WTC11 (cell line): ENCODE data around the gene DNAH9. TPM values are rescaled to one million over a fixed set of nuclear protein-coding genes. Genes with fewer than 3 reads are reported as not detected.

ENCODE experiments used
- ATAC-seq: fragments of 200-7000 bp; cut with Tn5 transposase; 2 replicates; pipeline ENCODE4 v1.10.0; 2021; ENCODE audit warnings: mild to moderate bottlenecking, moderate library complexity
- CTCF ChIA-PET: fragments of 300-600 bp; sonication (Branson Sonifier 250); formaldehyde crosslinking; loops from one replicate; lab custom pipeline; 2021; ENCODE audit warnings: antibody characterized with exemption; lab: Charles Lee
- POLR2A ChIA-PET: fragments of 350-600 bp; sonication (Branson Sonifier 250); formaldehyde crosslinking; loops from one replicate; lab custom pipeline; 2021; ENCODE audit warnings: antibody characterized with exemption; lab: Charles Lee
- DNase-seq: peaks from one replicate; pipeline ENCODE4 v3.0.0; 2021; ENCODE audit warnings: low spot score
- H3K27ac Mint-ChIP-seq: 2 replicates; pipeline ENCODE4 v1.8.0; 2021; ENCODE audit warnings: mixed read lengths
- H3K27me3 Mint-ChIP-seq: 2 replicates; pipeline ENCODE4 v1.8.0; 2021; ENCODE audit warnings: low read depth, mild to moderate bottlenecking, moderate library complexity, mixed read lengths
- H3K36me3 Mint-ChIP-seq: 2 replicates; pipeline ENCODE4 v1.8.0; 2021; ENCODE audit warnings: mixed read lengths
- H3K4me1 Mint-ChIP-seq: 2 replicates; pipeline ENCODE4 v1.8.0; 2022; ENCODE audit warnings: mixed read lengths
- H3K4me3 Mint-ChIP-seq: 2 replicates; pipeline ENCODE4 v1.8.0; 2021; ENCODE audit warnings: mild to moderate bottlenecking, moderate library complexity, mixed read lengths
- H3K9me3 Mint-ChIP-seq: 2 replicates; pipeline ENCODE4 v1.8.0; 2021; ENCODE audit warnings: mixed read lengths
- CREM ChIP-seq: sonication (generic); formaldehyde crosslinking; IDR thresholded peaks from 2 replicates; pipeline ENCODE4 v1.8.1; 2022; ENCODE audit warnings: mild to moderate bottlenecking, missing genetic modification reagents, moderate library complexity
- FOXJ3 ChIP-seq: sonication (generic); formaldehyde crosslinking; IDR thresholded peaks from 2 replicates; pipeline ENCODE4 v1.9.0; 2021; ENCODE audit warnings: missing genetic modification reagents, mild to moderate bottlenecking, borderline replicate concordance
- GABPB1 ChIP-seq: sonication (generic); formaldehyde crosslinking; IDR thresholded peaks from 2 replicates; pipeline ENCODE4 v1.8.1; 2023; ENCODE audit warnings: mild to moderate bottlenecking, missing genetic modification reagents
- GTF2I ChIP-seq: fragments of 250-450 bp; sonication (Bioruptor Pico); conservative IDR thresholded peaks from 2 replicates; pipeline ENCODE4 v1.4.0; 2021; ENCODE audit warnings: mild to moderate bottlenecking
- IRF2 ChIP-seq: sonication (generic); formaldehyde crosslinking; IDR thresholded peaks from 2 replicates; pipeline ENCODE4 v1.8.0; 2022; ENCODE audit warnings: low read depth, missing genetic modification reagents, borderline replicate concordance
- NR1H2 ChIP-seq: sonication (generic); formaldehyde crosslinking; IDR thresholded peaks from 2 replicates; pipeline ENCODE4 v1.9.0; 2021; ENCODE audit warnings: mild to moderate bottlenecking, moderate library complexity, missing genetic modification reagents
- PRDM15 ChIP-seq: sonication (generic); formaldehyde crosslinking; IDR thresholded peaks from 2 replicates; pipeline ENCODE4 v1.8.0; 2022; ENCODE audit warnings: missing genetic modification reagents
- SMAD3 ChIP-seq: sonication (generic); formaldehyde crosslinking; IDR thresholded peaks from 2 replicates; pipeline ENCODE4 v1.8.0; 2022; ENCODE audit warnings: missing genetic modification reagents, mild to moderate bottlenecking, borderline replicate concordance
- SMAD4 ChIP-seq: sonication (generic); formaldehyde crosslinking; IDR thresholded peaks from 2 replicates; pipeline ENCODE4 v1.8.0; 2022; ENCODE audit warnings: mild to moderate bottlenecking, missing genetic modification reagents
- SOX15 ChIP-seq: fragments of 250-450 bp; sonication (Bioruptor Pico); IDR thresholded peaks from 2 replicates; pipeline ENCODE4 v1.9.0; 2021; ENCODE audit warnings: mild to moderate bottlenecking
- TEAD1 ChIP-seq: sonication (generic); formaldehyde crosslinking; IDR thresholded peaks from 2 replicates; pipeline ENCODE4 v1.8.0; 2022; ENCODE audit warnings: mild to moderate bottlenecking, missing genetic modification reagents
- USF2 ChIP-seq: sonication (generic); formaldehyde crosslinking; IDR thresholded peaks from 2 replicates; pipeline ENCODE4 v1.8.1; 2023; ENCODE audit warnings: mild to moderate bottlenecking, missing genetic modification reagents, moderate library complexity
- ZBTB43 ChIP-seq: sonication (generic); formaldehyde crosslinking; IDR thresholded peaks from 2 replicates; pipeline ENCODE4 v1.8.1; 2023; ENCODE audit warnings: mild to moderate bottlenecking, missing genetic modification reagents
- ZNF532 ChIP-seq: fragments of 250-450 bp; sonication (Bioruptor Pico); IDR thresholded peaks from 2 replicates; pipeline ENCODE4 v1.9.0; 2021; ENCODE audit warnings: mild to moderate bottlenecking, borderline replicate concordance
- ZSCAN18 ChIP-seq: fragments of 250-450 bp; sonication (Bioruptor Pico); IDR thresholded peaks from 2 replicates; pipeline ENCODE4 v2.1.2; 2022; ENCODE audit warnings: mild to moderate bottlenecking, moderate library complexity
- total RNA-seq: library from RNA; stranded (reverse); gene quantifications from 3 replicates; pipeline ENCODE4 v1.2.3, GENCODE V29; 2021
- TF ChIP-seq, protein P1 (sequence below): sonication (generic); formaldehyde crosslinking; IDR thresholded peaks from 2 replicates; pipeline ENCODE4 v1.8.1; 2023; ENCODE audit warnings: mild to moderate bottlenecking, missing genetic modification reagents
- TF ChIP-seq, protein P2 (sequence below): sonication (generic); formaldehyde crosslinking; IDR thresholded peaks from 2 replicates; pipeline ENCODE4 v1.8.0; 2022; ENCODE audit warnings: mild to moderate bottlenecking, missing genetic modification reagents
- TF ChIP-seq, protein P3 (sequence below): sonication (generic); formaldehyde crosslinking; IDR thresholded peaks from 2 replicates; pipeline ENCODE4 v1.8.1; 2022; ENCODE audit warnings: missing genetic modification reagents, borderline replicate concordance

Gene DNAH9
- total RNA-seq, 1 experiment from 2014 or later = 0.31 TPM

DNA sequence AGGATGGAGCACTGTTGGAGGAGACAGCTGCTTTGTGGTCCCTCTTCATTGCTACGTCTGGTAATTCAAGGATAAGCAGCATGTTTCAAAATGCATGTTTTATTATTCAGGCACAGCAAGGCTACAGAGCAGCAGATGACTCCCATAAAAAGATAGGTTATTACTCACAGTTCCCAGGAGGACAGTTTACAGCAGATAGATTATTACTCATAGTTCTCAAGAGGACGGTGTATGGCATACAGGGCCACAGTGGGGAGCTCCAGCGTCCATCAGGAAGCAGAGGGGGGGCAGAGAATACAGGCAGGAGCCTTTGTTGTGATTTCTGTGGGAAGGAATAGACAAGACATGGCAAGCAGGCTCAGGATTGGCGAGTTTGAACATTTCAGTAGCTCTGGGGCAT, 72.9 kb downstream of the DNAH9 start:
- TF ChIP-seq, protein P1, sequence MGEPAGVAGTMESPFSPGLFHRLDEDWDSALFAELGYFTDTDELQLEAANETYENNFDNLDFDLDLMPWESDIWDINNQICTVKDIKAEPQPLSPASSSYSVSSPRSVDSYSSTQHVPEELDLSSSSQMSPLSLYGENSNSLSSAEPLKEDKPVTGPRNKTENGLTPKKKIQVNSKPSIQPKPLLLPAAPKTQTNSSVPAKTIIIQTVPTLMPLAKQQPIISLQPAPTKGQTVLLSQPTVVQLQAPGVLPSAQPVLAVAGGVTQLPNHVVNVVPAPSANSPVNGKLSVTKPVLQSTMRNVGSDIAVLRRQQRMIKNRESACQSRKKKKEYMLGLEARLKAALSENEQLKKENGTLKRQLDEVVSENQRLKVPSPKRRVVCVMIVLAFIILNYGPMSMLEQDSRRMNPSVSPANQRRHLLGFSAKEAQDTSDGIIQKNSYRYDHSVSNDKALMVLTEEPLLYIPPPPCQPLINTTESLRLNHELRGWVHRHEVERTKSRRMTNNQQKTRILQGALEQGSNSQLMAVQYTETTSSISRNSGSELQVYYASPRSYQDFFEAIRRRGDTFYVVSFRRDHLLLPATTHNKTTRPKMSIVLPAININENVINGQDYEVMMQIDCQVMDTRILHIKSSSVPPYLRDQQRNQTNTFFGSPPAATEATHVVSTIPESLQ (CRISPR knock-in tag) = no peak
- TF ChIP-seq IRF2 = no peak
- no peak for TF ChIP-seq ZNF532 (CRISPR knock-in tag)
- CTCF ChIA-PET = no interaction called here
- Mint-ChIP-seq H3K27ac (no peak overlapping the region), H3K27me3 (no peaks in the 10 kb centered on the region), H3K9me3 (peaks cover 34% of the 10 kb centered on the region), H3K4me3 (no peak overlapping the region), H3K4me1 (peaks cover 26% of the 10 kb centered on the region), H3K36me3 (peaks cover 24% of the 10 kb centered on the region)
- no peak for DNase-seq
- POLR2A ChIA-PET = no interaction called here
- no peak for ATAC-seq

DNA sequence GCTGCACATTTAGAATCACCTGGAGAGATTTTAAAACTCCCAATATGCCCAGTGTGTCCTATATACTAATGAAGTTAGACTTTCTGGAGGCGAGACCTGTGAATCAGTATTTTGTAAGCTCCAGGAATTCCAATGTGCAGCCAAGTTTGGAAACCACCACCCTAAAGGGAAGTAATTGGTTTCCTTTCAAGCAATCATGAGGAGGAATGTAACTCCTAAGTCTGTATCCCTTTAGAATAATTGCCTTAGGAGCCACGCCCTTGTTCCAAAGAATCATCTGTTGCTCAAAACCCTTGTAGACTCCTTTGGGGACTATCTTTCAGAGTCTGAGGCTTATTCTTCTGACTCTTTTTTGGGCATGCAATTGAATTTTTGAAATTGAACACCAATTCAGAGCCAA, 84.4 kb downstream of the DNAH9 start:
- ChIA-PET CTCF (no interaction called here), POLR2A (no interaction called here)
- Mint-ChIP-seq H3K4me3 (no peak overlapping the region), H3K27me3 (no peaks in the 10 kb centered on the region; the same call in 1 of the 2 replicates), H3K9me3 (peaks cover 70% of the 10 kb centered on the region), H3K4me1 (peaks cover 6% of the 10 kb centered on the region; the same call in 1 of the 2 replicates), H3K36me3 (peaks cover 33% of the 10 kb centered on the region), H3K27ac (no peak overlapping the region)
- DNase-seq (no peak), ATAC-seq (no peak)
- TF ChIP-seq GTF2I (CRISPR knock-in tag) (no peak), SMAD4 (no peak), PRDM15 (no peak), FOXJ3 (no peak), ZSCAN18 (CRISPR knock-in tag) (no peak), ZBTB43 (CRISPR knock-in tag) (no peak), NR1H2 (CRISPR knock-in tag) (no peak), SOX15 (no peak), CREM (CRISPR knock-in tag) (no peak), TEAD1 (CRISPR knock-in tag) (no peak), SMAD3 (no peak), GABPB1 (CRISPR knock-in tag) (no peak), USF2 (CRISPR knock-in tag) (no peak)
- TF ChIP-seq, protein P2, sequence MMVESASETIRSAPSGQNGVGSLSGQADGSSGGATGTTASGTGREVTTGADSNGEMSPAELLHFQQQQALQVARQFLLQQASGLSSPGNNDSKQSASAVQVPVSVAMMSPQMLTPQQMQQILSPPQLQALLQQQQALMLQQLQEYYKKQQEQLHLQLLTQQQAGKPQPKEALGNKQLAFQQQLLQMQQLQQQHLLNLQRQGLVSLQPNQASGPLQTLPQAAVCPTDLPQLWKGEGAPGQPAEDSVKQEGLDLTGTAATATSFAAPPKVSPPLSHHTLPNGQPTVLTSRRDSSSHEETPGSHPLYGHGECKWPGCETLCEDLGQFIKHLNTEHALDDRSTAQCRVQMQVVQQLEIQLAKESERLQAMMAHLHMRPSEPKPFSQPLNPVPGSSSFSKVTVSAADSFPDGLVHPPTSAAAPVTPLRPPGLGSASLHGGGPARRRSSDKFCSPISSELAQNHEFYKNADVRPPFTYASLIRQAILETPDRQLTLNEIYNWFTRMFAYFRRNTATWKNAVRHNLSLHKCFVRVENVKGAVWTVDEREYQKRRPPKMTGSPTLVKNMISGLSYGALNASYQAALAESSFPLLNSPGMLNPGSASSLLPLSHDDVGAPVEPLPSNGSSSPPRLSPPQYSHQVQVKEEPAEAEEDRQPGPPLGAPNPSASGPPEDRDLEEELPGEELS (CRISPR knock-in tag) = no peak
- TF ChIP-seq, protein P3, sequence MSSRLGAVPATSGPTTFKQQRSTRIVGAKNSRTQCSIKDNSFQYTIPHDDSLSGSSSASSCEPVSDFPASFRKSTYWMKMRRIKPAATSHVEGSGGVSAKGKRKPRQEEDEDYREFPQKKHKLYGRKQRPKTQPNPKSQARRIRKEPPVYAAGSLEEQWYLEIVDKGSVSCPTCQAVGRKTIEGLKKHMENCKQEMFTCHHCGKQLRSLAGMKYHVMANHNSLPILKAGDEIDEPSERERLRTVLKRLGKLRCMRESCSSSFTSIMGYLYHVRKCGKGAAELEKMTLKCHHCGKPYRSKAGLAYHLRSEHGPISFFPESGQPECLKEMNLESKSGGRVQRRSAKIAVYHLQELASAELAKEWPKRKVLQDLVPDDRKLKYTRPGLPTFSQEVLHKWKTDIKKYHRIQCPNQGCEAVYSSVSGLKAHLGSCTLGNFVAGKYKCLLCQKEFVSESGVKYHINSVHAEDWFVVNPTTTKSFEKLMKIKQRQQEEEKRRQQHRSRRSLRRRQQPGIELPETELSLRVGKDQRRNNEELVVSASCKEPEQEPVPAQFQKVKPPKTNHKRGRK (CRISPR knock-in tag) = no peak
